Measurements from ENCODE around the gene LUZP2.
"Not testable (repeated sequence)": the region's sequence is repeated elsewhere in the genome, so short reads cannot be mapped to it uniquely, and the experiment has no call there.

LUZP2 gene

GRCh38 chr11:24963852-24964251 lies 467.0 kb downstream of the LUZP2 start:
- Histone ChIP-seq H3K4me3 (ENCODE audit: low read depth in 1 of 2, low read length in 1 of 2) (no peak overlapping the region), H3K27ac (no peak overlapping the region), H3K9me3 (no peaks in the 10 kb centered on the region), H3K4me1 (ENCODE audit: control insufficient read depth in 1 of 2, insufficient read depth in 1 of 2, low read depth in 1 of 2, low read length in 1 of 2) (no peaks in the 10 kb centered on the region), H3K27me3 (no peaks in the 10 kb centered on the region), H3K36me3 (no peaks in the 10 kb centered on the region)
- TF ChIP-seq CTCF (IDR thresholded peaks at IDR 0.05) = no peak

DNA sequence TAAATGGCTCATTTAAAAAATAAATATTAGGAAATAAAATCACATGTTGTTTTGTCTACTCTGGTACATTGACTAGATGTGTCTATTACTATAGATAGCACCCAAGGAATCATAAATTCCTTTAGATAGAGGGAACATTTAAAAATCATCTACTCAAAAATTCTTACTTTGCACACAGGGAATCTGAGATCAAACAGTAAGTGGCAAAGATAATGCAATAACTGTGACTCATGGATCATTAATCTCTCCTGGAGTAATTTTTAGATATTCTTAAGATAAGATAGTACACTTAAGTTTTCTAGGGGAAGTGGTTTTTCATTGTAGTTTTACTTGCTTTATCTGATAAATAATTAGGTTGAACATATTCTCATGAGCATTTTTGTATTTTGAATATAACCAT lies 468.9 kb downstream of the LUZP2 start:
- H3K36me3 ChIP-seq = no peaks in the 10 kb centered on the region
- no peak overlapping the region for H3K27ac ChIP-seq
- no peaks in the 10 kb centered on the region for H3K4me1 ChIP-seq (ENCODE audit: control insufficient read depth in 1 of 2, insufficient read depth in 1 of 2, low read depth in 1 of 2, low read length in 1 of 2)
- H3K4me3 ChIP-seq (ENCODE audit: low read depth in 1 of 2, low read length in 1 of 2) = no peak overlapping the region
- no peak for TF ChIP-seq CTCF (IDR thresholded peaks at IDR 0.05)
- H3K9me3 ChIP-seq = no peaks in the 10 kb centered on the region
- no peaks in the 10 kb centered on the region for H3K27me3 ChIP-seq

DNA sequence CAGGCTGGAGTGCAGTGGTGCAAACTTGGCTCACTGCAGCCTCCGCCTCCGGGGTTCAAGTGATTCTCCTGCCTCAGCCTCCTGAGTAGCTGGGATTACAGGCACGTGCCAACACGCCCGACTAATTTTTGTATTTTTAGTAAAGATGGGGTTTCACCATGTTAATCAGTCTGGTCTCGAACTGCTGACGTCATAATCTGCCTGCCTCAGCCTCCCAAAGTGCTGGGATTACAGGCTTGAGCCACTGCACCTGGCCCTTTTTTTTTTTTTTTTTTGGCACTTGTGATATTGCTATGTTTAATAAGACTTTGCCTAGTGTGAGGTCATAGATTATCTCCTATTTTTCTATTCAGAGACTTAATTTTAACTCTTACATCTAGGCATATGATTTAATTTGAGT lies 497.1 kb downstream of the LUZP2 start:
- H3K4me3 ChIP-seq (ENCODE audit: low read depth in 1 of 2, low read length in 1 of 2); H3K36me3 ChIP-seq; H3K27me3 ChIP-seq: not testable (repeated sequence)

DNA sequence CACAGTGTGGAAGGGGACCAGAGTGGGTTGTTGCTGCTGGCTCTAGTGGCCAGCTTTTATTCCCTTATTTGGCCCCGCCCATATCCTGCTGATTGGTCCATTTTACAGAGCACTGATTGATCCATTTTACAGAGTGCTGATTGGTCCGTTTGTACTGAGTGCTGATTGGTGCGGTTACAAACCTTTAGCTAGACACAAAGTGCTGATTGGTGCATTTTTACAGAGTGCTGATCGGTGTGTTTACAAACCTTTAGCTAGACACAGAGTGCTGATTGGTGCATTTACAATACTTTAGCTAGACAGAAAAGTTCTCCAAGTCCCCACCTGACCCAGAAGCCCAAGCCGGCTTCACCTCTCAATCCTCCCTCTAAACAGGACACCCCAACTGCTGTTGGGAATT lies 503.1 kb downstream of the LUZP2 start:
- not testable (repeated sequence) for H3K27ac ChIP-seq; H3K4me3 ChIP-seq (ENCODE audit: low read depth in 1 of 2, low read length in 1 of 2); H3K27me3 ChIP-seq; H3K9me3 ChIP-seq; H3K36me3 ChIP-seq; H3K4me1 ChIP-seq (ENCODE audit: control insufficient read depth in 1 of 2, insufficient read depth in 1 of 2, low read depth in 1 of 2, low read length in 1 of 2)

More for the DNA sequence above, 497.1 kb downstream of the LUZP2 start:
- H3K4me1 ChIP-seq (ENCODE audit: control insufficient read depth in 1 of 2, insufficient read depth in 1 of 2, low read depth in 1 of 2, low read length in 1 of 2); H3K27ac ChIP-seq; H3K9me3 ChIP-seq: not testable (repeated sequence)

DNA sequence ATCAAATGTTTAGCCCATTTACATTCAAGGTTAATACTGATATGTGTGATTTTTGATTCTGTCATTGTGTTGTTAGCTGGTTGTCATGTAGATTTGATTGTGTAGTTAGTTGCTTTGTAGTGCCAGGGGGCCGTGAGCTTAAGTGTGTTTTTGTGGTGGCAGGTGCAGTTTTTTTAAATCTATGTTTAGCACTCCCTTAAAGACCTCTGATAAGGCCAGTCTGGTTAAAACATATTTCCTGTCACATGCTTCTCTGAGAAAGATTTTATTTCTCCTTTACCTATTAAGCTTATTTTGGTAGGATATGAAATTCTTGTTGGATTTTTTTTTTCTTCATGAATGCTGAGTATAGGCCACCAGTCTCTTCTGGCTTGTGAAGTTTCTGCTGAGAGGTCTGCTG lies 540.6 kb downstream of the LUZP2 start:
- Histone ChIP-seq H3K9me3 (no peaks in the 10 kb centered on the region), H3K4me3 (ENCODE audit: low read depth in 1 of 2, low read length in 1 of 2) (no peak overlapping the region), H3K36me3 (no peaks in the 10 kb centered on the region), H3K4me1 (ENCODE audit: control insufficient read depth in 1 of 2, insufficient read depth in 1 of 2, low read depth in 1 of 2, low read length in 1 of 2) (no peaks in the 10 kb centered on the region), H3K27ac (no peak overlapping the region), H3K27me3 (no peaks in the 10 kb centered on the region)
- no peak for TF ChIP-seq CTCF (IDR thresholded peaks at IDR 0.05)

GRCh38 chr11:25038131-25038530 lies 541.3 kb downstream of the LUZP2 start:
- TF ChIP-seq CTCF (IDR thresholded peaks at IDR 0.05) = no peak
- Histone ChIP-seq H3K36me3 (no peaks in the 10 kb centered on the region), H3K9me3 (no peaks in the 10 kb centered on the region), H3K27ac (no peak overlapping the region), H3K4me3 (ENCODE audit: low read depth in 1 of 2, low read length in 1 of 2) (no peak overlapping the region), H3K27me3 (no peaks in the 10 kb centered on the region), H3K4me1 (ENCODE audit: control insufficient read depth in 1 of 2, insufficient read depth in 1 of 2, low read depth in 1 of 2, low read length in 1 of 2) (no peaks in the 10 kb centered on the region)

DNA sequence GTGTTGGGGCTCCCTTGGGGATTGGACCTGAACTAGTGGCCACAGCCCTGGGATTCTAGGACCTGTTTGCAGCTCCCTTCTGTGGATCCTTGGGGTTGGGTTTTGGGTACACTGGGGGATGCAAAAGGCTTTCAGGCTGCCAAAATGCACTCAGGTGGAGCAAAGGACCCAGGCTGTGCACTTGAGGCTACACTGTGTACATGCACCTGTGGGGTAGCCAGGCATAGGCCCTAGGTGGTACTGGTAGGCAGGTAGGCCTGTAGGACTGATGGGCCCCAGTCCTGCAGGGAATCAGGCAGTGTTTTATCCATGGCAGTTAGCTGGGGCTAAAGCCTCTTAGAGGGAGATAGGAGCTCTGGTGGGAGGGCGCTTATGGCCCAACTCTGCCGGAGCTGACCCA lies 542.3 kb downstream of the LUZP2 start:
- Histone ChIP-seq H3K9me3 (no peaks in the 10 kb centered on the region), H3K27me3 (no peaks in the 10 kb centered on the region)

More for the DNA sequence above, 542.3 kb downstream of the LUZP2 start:
- no peak for TF ChIP-seq CTCF (IDR thresholded peaks at IDR 0.05)
- H3K4me1 ChIP-seq (ENCODE audit: control insufficient read depth in 1 of 2, insufficient read depth in 1 of 2, low read depth in 1 of 2, low read length in 1 of 2) = no peaks in the 10 kb centered on the region
- no peak overlapping the region for H3K27ac ChIP-seq
- no peaks in the 10 kb centered on the region for H3K36me3 ChIP-seq
- no peak overlapping the region for H3K4me3 ChIP-seq (ENCODE audit: low read depth in 1 of 2, low read length in 1 of 2)

Measured in neutrophil (primary cell).